H9 (cell line): ENCODE data around the gene POU3F3. TPM values are rescaled to one million over a fixed set of nuclear protein-coding genes. Genes with fewer than 3 reads are reported as not detected.

Source experiments
- DNase-seq: peaks from one replicate; pipeline ENCODE4 v3.0.0-alpha.2; 2017
- H2AFZ ChIP-seq: one replicate; pipeline ENCODE4 v1.6.1; 2013; ENCODE audit warnings: mild to moderate bottlenecking, low read length, control low read depth, moderate library complexity
- H2AK5ac ChIP-seq: 2 replicates; pipeline ENCODE4 v1.6.1; 2013; ENCODE audit warnings: low read length, control low read depth, mixed read lengths; ENCODE audit not compliant: insufficient read length
- H2BK120ac ChIP-seq: one replicate; pipeline ENCODE4 v1.6.1; 2013; ENCODE audit warnings: low read depth, mild to moderate bottlenecking, low read length, control low read depth, inconsistent platforms; ENCODE audit not compliant: poor library complexity, severe bottlenecking
- H2BK12ac ChIP-seq: 2 replicates; pipeline ENCODE4 v1.6.1; 2013; ENCODE audit warnings: low read length, control low read depth, mixed read lengths, low read depth; ENCODE audit not compliant: insufficient read length
- H2BK15ac ChIP-seq: 2 replicates; pipeline ENCODE4 v1.6.1; 2013; ENCODE audit warnings: low read depth, low read length, control low read depth
- H2BK20ac ChIP-seq: one replicate; pipeline ENCODE4 v1.6.1; 2013; ENCODE audit warnings: low read depth, mild to moderate bottlenecking, low read length, control low read depth, inconsistent platforms; ENCODE audit not compliant: poor library complexity, severe bottlenecking
- H2BK5ac ChIP-seq: 2 replicates; pipeline ENCODE4 v1.6.1; 2013; ENCODE audit warnings: low read length, control low read depth, mixed read lengths; ENCODE audit not compliant: insufficient read length
- H3K14ac ChIP-seq: 2 replicates; pipeline ENCODE4 v1.6.1; 2013; ENCODE audit warnings: low read length, control low read depth; ENCODE audit not compliant: insufficient read depth
- H3K18ac ChIP-seq: 2 replicates; pipeline ENCODE4 v1.6.1; 2013; ENCODE audit warnings: low read depth, mild to moderate bottlenecking, mixed read lengths, low read length, control low read depth; ENCODE audit not compliant: insufficient read length
- H3K23ac ChIP-seq: 2 replicates; pipeline ENCODE4 v1.6.1; 2013; ENCODE audit warnings: low read length, control low read depth, mixed read lengths, low read depth; ENCODE audit not compliant: insufficient read length
- H3K23me2 ChIP-seq: 2 replicates; pipeline ENCODE4 v1.6.1; 2013; ENCODE audit warnings: low read depth, mild to moderate bottlenecking, mixed read lengths, low read length, control low read depth; ENCODE audit not compliant: insufficient read length, poor library complexity, severe bottlenecking
- H3K27ac ChIP-seq: 2 replicates; pipeline ENCODE4 v1.5.1; 2013; ENCODE audit warnings: low read length, control low read depth, mixed read lengths, low read depth; ENCODE audit not compliant: insufficient read length
- H3K27me3 ChIP-seq: 2 replicates; pipeline ENCODE4 v1.6.1; 2013; ENCODE audit warnings: low read length, control low read depth, inconsistent platforms; ENCODE audit not compliant: insufficient read depth
- H3K4ac ChIP-seq: 2 replicates; pipeline ENCODE4 v1.6.1; 2013; ENCODE audit warnings: low read depth, mild to moderate bottlenecking, control low read depth, inconsistent platforms, low read length, moderate library complexity
- H3K4me1 ChIP-seq: 2 replicates; pipeline ENCODE4 v1.6.1; 2013; ENCODE audit warnings: low read length, control low read depth, inconsistent platforms; ENCODE audit not compliant: insufficient read depth
- H3K4me2 ChIP-seq: 2 replicates; pipeline ENCODE4 v1.6.1; 2013; ENCODE audit warnings: low read length, control low read depth, mixed read lengths; ENCODE audit not compliant: insufficient read length, insufficient read depth
- H3K56ac ChIP-seq: 2 replicates; pipeline ENCODE4 v1.6.1; 2013; ENCODE audit warnings: low read depth, mild to moderate bottlenecking, mixed read lengths, low read length, control low read depth; ENCODE audit not compliant: insufficient read length
- H3K79me1 ChIP-seq: 2 replicates; pipeline ENCODE4 v1.6.1; 2013; ENCODE audit warnings: low read depth, mild to moderate bottlenecking, moderate library complexity, low read length, control low read depth, inconsistent platforms; ENCODE audit not compliant: insufficient read depth, poor library complexity, severe bottlenecking
- H3K79me2 ChIP-seq: 2 replicates; pipeline ENCODE4 v1.6.1; 2013; ENCODE audit warnings: low read length, control low read depth, inconsistent platforms; ENCODE audit not compliant: insufficient read depth
- H3K9ac ChIP-seq: 2 replicates; pipeline ENCODE4 v1.6.1; 2013; ENCODE audit warnings: low read length, control low read depth, mixed read lengths; ENCODE audit not compliant: insufficient read length; ENCODE audit errors: extremely low read depth
- H3K9me3 ChIP-seq: one replicate; pipeline ENCODE4 v1.6.1; 2013; ENCODE audit warnings: low read depth, low read length, inconsistent platforms; ENCODE audit not compliant: control insufficient read depth
- H3T11ph ChIP-seq: one replicate; pipeline ENCODE4 v1.6.1; 2013; ENCODE audit warnings: mild to moderate bottlenecking, low read length, control low read depth, inconsistent platforms
- H4K20me1 ChIP-seq: one replicate; pipeline ENCODE4 v1.6.1; 2013; ENCODE audit not compliant: control insufficient read depth, insufficient read length, insufficient read depth
- H4K5ac ChIP-seq: 2 replicates; pipeline ENCODE4 v1.6.1; 2013; ENCODE audit warnings: low read depth, mild to moderate bottlenecking, mixed read lengths, low read length, control low read depth; ENCODE audit not compliant: insufficient read length
- H4K8ac ChIP-seq: replicated peaks from 2 replicates; pipeline ENCODE4 v1.6.1; 2013; ENCODE audit warnings: low read length, control low read depth, mixed read lengths, low read depth; ENCODE audit not compliant: insufficient read length
- H4K91ac ChIP-seq: 2 replicates; pipeline ENCODE4 v1.6.1; 2013; ENCODE audit warnings: low read depth, mild to moderate bottlenecking, moderate library complexity, mixed read lengths, low read length, control low read depth; ENCODE audit not compliant: insufficient read length
- H3K27ac Mint-ChIP-seq, 3 experiments: 2 replicates in 2 of 3; 3 replicates in 1 of 3; pipeline ENCODE4 v1.8.0; 2020 to 2021; ENCODE audit warnings: mixed read lengths in 3 of 3, mild to moderate bottlenecking in 1 of 3, moderate library complexity in 1 of 3
- H3K27me3 Mint-ChIP-seq: 2 replicates; pipeline ENCODE4 v1.8.0; 2021; ENCODE audit warnings: low read depth, mild to moderate bottlenecking, moderate library complexity, mixed read lengths
- H3K36me3 Mint-ChIP-seq, 3 experiments: 2 replicates in 2 of 3; 3 replicates in 1 of 3; pipeline ENCODE4 v1.8.0; 2020 to 2021; ENCODE audit warnings: low read depth in 3 of 3, mixed read lengths in 3 of 3; ENCODE audit not compliant: insufficient read depth in 1 of 3
- H3K4me1 Mint-ChIP-seq, 2 experiments: 2 replicates each; pipeline ENCODE4 v1.8.0; 2020; ENCODE audit warnings: mixed read lengths in 2 of 2
- H3K4me3 Mint-ChIP-seq, 2 experiments: 2 replicates in 1 of 2; 3 replicates in 1 of 2; pipeline ENCODE4 v1.8.0; 2020 to 2021; ENCODE audit warnings: mild to moderate bottlenecking in 2 of 2, mixed read lengths in 2 of 2, moderate library complexity in 1 of 2
- H3K9me3 Mint-ChIP-seq, 2 experiments: 2 replicates in 1 of 2; 3 replicates in 1 of 2; pipeline ENCODE4 v1.8.0; 2020; ENCODE audit warnings: mild to moderate bottlenecking in 2 of 2, mixed read lengths in 2 of 2, moderate library complexity in 1 of 2
- WGBS: extraction: QIAGEN DNeasy Blood & Tissue Kit; methylation state at CpG from one replicate; pipeline ENCODE4 v1.1.7; 2013; ENCODE audit warnings: missing lambda C conversion rate, low lambda C conversion rate, mixed read lengths; ENCODE audit not compliant: insufficient read length; ENCODE audit errors: extremely low coverage; 5-methylcytosine and 5-hydroxymethylcytosine counted together
- total RNA-seq: library from RNA; stranded (reverse); gene quantifications from 2 replicates; pipeline ENCODE4 v1.2.1, GENCODE V29; 2021
- TF ChIP-seq, protein P1 (sequence below): fragments of 200-600 bp; sonication (generic); conservative IDR thresholded peaks from 3 replicates; pipeline ENCODE4 v1.8.0; 2021; ENCODE audit warnings: antibody characterized with exemption, mild to moderate bottlenecking

The POU3F3 gene
- total RNA-seq, 1 experiment from 2014 or later, result not detected

GRCh38 chr2:104875262-104875661, 21.3 kb downstream of the POU3F3 start:
- Histone ChIP-seq H2AFZ (no peak overlapping the region), H3K14ac (no peak overlapping the region), H3T11ph (no peak overlapping the region), H3K18ac (no peak overlapping the region), H3K27ac (no peak overlapping the region), H3K23ac (no peak overlapping the region), H4K5ac (no peak overlapping the region), H2BK120ac (no peak overlapping the region), H4K91ac (no peak overlapping the region), H3K9me3 (no peaks in the 10 kb centered on the region), H2BK5ac (no peak overlapping the region), H3K4ac (no peak overlapping the region), H2BK15ac (no peak overlapping the region), H3K27me3 (peaks cover 33% of the 10 kb centered on the region), H3K56ac (no peak overlapping the region), H3K23me2 (peaks cover 14% of the 10 kb centered on the region), H4K20me1 (no peaks in the 10 kb centered on the region), H3K79me2 (no peaks in the 10 kb centered on the region), H2BK20ac (no peak overlapping the region), H3K4me1 (no peaks in the 10 kb centered on the region), H3K79me1 (no peaks in the 10 kb centered on the region), H4K8ac (no peak overlapping the region), H2AK5ac (no peak overlapping the region), H3K9ac (no peak overlapping the region), H2BK12ac (no peak overlapping the region), H3K4me2 (no peak overlapping the region)
- no peak for DNase-seq
- Mint-ChIP-seq H3K27me3 (peaks cover 96% of the 10 kb centered on the region), H3K36me3 (no peaks in the 10 kb centered on the region), H3K27ac (no peak overlapping the region), H3K4me1 (peaks cover 22 to 23% of the 10 kb centered on the region in 2 experiments), H3K4me3 (no peak overlapping the region), H3K9me3 (peaks cover 0 to 5% of the 10 kb centered on the region in 2 experiments; a peak in 2 of 5 replicates)
- WGBS, result no CpG with 5 or more reads among the region's 1 CpG
- TF ChIP-seq, protein P1, sequence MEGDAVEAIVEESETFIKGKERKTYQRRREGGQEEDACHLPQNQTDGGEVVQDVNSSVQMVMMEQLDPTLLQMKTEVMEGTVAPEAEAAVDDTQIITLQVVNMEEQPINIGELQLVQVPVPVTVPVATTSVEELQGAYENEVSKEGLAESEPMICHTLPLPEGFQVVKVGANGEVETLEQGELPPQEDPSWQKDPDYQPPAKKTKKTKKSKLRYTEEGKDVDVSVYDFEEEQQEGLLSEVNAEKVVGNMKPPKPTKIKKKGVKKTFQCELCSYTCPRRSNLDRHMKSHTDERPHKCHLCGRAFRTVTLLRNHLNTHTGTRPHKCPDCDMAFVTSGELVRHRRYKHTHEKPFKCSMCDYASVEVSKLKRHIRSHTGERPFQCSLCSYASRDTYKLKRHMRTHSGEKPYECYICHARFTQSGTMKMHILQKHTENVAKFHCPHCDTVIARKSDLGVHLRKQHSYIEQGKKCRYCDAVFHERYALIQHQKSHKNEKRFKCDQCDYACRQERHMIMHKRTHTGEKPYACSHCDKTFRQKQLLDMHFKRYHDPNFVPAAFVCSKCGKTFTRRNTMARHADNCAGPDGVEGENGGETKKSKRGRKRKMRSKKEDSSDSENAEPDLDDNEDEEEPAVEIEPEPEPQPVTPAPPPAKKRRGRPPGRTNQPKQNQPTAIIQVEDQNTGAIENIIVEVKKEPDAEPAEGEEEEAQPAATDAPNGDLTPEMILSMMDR, result no peak
